PFSK-1 (cell line): Measurements from ENCODE around the gene RGL1.

ENCODE experiments used
- FOXP2 ChIP-seq: optimal IDR thresholded peaks from 2 replicates; pipeline ENCODE3; 2011; ENCODE audit warnings: borderline replicate concordance, control low read depth, inconsistent platforms; ENCODE audit not compliant: insufficient read depth; ENCODE audit errors: extremely low read length, extremely low read depth
- POLR2AphosphoS5 ChIP-seq: IDR thresholded peaks from 2 replicates; pipeline ENCODE4 v1.6.1; 2012; ENCODE audit warnings: low read depth, mild to moderate bottlenecking, control low read depth, low read length, moderate library complexity
- SIN3A ChIP-seq: IDR thresholded peaks from 2 replicates; pipeline ENCODE4 v1.6.1; 2012; ENCODE audit warnings: mild to moderate bottlenecking, low read length, moderate library complexity, borderline replicate concordance; ENCODE audit not compliant: insufficient read depth
- TAF1 ChIP-seq: IDR thresholded peaks from 2 replicates; pipeline ENCODE4 v1.6.1; 2012; ENCODE audit warnings: low read length, control low read depth, borderline replicate concordance; ENCODE audit not compliant: insufficient read depth
- TF ChIP-seq, protein P1 (sequence below), 2 experiments: IDR thresholded peaks; 2 replicates each; pipeline versions ENCODE4 v1.6.1 to v1.8.0; 2011 to 2012; ENCODE audit warnings: low read depth in 2 of 2, low read length in 2 of 2, control low read depth in 1 of 2, inconsistent platforms in 1 of 2, mild to moderate bottlenecking in 1 of 2, moderate library complexity in 1 of 2; ENCODE audit not compliant: insufficient read depth in 1 of 2

RGL1 gene

DNA sequence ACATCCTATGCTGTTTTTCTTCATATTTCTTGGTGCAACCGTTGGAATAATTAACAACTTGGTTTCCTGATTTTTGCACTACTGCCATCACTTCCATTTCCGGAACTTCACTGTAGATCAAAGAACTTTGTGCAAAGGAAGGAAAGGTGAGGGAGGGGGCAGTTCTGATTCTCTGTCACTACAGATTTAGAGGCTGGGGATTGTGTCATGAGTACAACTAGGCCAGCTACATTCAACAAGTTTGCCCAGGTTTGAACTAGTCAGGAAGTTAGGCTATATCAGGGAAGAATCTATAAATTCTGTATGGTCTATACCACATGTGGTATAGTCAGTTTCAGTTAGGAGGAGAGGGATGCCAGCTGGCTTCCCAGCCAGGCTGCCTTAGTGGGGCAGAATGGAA, 84.2 kb downstream of the RGL1 start:
- TF ChIP-seq TAF1 = no peak
- TF ChIP-seq, protein P1, sequence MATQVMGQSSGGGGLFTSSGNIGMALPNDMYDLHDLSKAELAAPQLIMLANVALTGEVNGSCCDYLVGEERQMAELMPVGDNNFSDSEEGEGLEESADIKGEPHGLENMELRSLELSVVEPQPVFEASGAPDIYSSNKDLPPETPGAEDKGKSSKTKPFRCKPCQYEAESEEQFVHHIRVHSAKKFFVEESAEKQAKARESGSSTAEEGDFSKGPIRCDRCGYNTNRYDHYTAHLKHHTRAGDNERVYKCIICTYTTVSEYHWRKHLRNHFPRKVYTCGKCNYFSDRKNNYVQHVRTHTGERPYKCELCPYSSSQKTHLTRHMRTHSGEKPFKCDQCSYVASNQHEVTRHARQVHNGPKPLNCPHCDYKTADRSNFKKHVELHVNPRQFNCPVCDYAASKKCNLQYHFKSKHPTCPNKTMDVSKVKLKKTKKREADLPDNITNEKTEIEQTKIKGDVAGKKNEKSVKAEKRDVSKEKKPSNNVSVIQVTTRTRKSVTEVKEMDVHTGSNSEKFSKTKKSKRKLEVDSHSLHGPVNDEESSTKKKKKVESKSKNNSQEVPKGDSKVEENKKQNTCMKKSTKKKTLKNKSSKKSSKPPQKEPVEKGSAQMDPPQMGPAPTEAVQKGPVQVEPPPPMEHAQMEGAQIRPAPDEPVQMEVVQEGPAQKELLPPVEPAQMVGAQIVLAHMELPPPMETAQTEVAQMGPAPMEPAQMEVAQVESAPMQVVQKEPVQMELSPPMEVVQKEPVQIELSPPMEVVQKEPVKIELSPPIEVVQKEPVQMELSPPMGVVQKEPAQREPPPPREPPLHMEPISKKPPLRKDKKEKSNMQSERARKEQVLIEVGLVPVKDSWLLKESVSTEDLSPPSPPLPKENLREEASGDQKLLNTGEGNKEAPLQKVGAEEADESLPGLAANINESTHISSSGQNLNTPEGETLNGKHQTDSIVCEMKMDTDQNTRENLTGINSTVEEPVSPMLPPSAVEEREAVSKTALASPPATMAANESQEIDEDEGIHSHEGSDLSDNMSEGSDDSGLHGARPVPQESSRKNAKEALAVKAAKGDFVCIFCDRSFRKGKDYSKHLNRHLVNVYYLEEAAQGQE (IDR thresholded peaks at IDR 0.05; ENCODE audit: insufficient read depth in 1 of 2, low read depth in 2 of 2, low read length in 2 of 2) = no peak

DNA sequence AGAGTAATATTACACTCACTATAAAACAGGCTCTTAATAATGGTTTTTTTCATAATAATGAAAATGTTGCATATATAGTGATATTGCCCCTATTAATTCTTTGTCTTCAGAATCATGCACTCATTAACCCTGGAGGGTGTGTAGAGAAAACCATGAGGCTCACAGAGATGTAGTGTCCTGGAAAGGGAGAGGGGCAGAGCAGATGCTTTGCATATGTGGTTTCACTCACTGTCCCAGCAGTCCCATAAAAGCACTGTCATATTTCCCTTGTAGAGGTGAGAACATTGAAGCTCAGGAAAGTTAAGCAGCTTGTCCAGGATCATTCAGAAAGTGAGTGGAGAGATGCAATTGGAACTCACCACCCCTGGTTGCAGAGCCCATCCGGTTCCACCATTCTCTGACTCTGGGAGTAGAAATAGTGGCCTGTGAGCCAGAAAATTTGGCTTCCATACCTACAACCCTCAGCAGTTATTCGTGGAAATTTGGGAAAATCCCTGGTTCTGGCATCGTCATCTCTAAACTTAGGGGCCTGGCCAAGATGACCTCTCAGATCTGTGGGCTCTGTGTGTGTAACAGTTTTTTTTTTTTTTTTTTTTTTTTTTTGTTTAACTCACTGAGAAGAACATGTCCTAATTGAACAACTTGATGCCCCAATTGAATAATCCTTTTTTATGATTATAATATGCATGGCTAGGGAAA, 86.4 kb downstream of the RGL1 start:
- TF ChIP-seq, protein P1 (IDR thresholded peaks at IDR 0.05; ENCODE audit: insufficient read depth in 1 of 2, low read depth in 2 of 2, low read length in 2 of 2) = no peak
- no peak for TF ChIP-seq TAF1
- no peak for TF ChIP-seq FOXP2
- no peak for TF ChIP-seq SIN3A
- no peak for TF ChIP-seq POLR2AphosphoS5

DNA sequence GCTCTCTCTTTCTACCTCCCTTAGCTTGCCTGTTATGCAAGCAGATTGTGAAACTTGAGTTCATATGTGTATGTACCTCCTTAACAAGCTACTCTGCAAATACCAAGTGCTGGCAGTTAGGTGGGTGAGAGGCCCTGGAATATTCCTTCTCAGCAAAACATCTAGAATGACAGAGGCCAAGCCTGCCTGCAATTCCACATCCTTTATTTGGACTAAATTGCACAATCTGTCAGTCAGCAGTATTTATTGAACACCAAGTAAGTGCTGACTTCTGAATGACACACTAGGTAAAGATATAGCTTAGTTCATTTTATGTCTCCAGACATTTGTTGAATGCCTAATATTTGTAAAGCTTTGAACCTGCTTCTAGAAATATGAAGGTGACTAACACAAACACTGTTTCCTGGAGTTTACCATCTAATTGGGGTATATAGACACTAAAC, 87.5 kb downstream of the RGL1 start:
- TF ChIP-seq POLR2AphosphoS5 = no peak
- TF ChIP-seq, protein P1 (IDR thresholded peaks at IDR 0.05; ENCODE audit: insufficient read depth in 1 of 2, low read depth in 2 of 2, low read length in 2 of 2) = no peak
- TF ChIP-seq FOXP2 = no peak
- TF ChIP-seq TAF1 = no peak
- no peak for TF ChIP-seq SIN3A

DNA sequence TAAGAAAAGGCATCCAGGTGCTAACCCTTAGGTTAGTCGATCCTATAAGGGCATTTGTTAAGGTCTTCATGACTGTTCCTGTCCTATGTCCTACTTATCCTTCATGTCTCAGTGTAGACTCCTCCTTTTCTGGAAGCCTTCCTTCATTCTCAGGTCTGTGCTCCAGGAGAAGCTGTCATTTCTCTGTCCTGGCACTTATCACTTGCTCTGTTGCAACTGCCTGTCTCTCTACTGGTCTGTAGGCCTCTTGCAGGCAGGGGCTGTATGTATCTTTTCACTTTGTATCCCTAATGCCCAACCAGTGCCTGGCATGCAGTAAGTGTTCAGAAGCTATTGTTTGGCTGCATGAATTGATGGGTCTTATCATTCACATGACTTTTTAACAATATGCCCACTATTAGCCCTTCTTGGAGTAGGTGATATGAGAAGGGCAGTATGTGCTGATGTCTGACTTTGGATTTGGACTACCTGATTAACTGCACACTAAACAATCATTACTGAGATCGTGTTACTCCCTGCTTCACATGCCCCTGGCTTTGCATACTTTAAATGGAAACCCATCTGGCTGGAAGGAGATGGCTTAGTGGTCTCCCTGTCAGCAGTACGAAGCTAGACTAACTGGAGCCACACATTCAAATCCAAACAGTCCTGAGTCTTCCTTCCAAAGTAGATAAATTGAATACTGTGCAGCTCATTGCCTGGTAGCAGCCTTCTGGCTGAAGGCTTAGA, 88.8 kb downstream of the RGL1 start:
- TF ChIP-seq, protein P1 (IDR thresholded peaks at IDR 0.05; ENCODE audit: insufficient read depth in 1 of 2, low read depth in 2 of 2, low read length in 2 of 2) = no peak
- TF ChIP-seq FOXP2 (no peak), POLR2AphosphoS5 (no peak), SIN3A (no peak), TAF1 (no peak)

DNA sequence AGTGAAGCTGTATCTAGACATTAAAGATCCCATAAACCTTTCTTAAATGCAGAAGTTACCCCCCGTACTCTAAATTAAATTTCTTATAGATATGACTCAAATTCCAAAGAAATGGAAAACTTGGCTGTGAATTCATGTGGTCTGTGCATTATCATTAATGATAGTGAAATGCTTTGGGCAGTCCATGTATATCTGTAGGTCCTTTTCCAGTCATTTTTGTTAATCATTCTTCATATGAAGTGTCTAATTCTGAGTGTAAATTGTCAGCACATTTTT, 89.3 kb downstream of the RGL1 start:
- TF ChIP-seq POLR2AphosphoS5 (no peak), SIN3A (no peak), TAF1 (no peak), FOXP2 (no peak)
- TF ChIP-seq, protein P1 (IDR thresholded peaks at IDR 0.05; ENCODE audit: insufficient read depth in 1 of 2, low read depth in 2 of 2, low read length in 2 of 2) = no peak
